Right lobe of liver (tissue), 6 donors: Measurements from ENCODE around the gene PCSK6. TPM values are rescaled to one million over a fixed set of nuclear protein-coding genes. Genes with fewer than 3 reads are reported as not detected.
A peak's percentile ranks its signal among the peaks of the same experiment; 100 is the strongest.

Experiments used
- ATAC-seq, 4 donors: fragments of 200-7000 bp; cut with Tn5 transposase; one replicate each; pipeline ENCODE4 v1.9.1; 2020; ENCODE audit warnings: mild to moderate bottlenecking in 4 of 4, moderate library complexity in 4 of 4
- DNase-seq, 3 donors: peaks; one replicate each; pipeline ENCODE4 v3.0.0-alpha.2; 2020
- H3K27ac ChIP-seq, 3 donors: fragments of 200-600 bp; one replicate each; pipeline ENCODE4 v1.8.0; 2022
- H3K27me3 ChIP-seq, 2 donors: fragments of 200-600 bp; one replicate each; pipeline ENCODE4 v1.8.0; 2022
- H3K36me3 ChIP-seq, 4 donors: fragments of 200-600 bp; sonication (generic) in 1 of 4; one replicate each; pipeline versions ENCODE4 v1.5.1 to v1.8.0; 2017 to 2022; ENCODE audit warnings: control low read depth in 1 of 4
- H3K4me1 ChIP-seq, 4 donors: fragments of 200-600 bp; sonication (generic) in 1 of 4; one replicate each; pipeline versions ENCODE4 v1.5.1 to v1.8.0; 2017 to 2022; ENCODE audit warnings: control low read depth in 1 of 4
- H3K4me3 ChIP-seq, 3 donors: fragments of 200-600 bp; one replicate each; pipeline ENCODE4 v1.8.0; 2022
- H3K9me3 ChIP-seq, 4 donors: fragments of 200-600 bp; sonication (generic) in 1 of 4; one replicate each; pipeline versions ENCODE4 v1.5.1 to v1.8.0; 2017 to 2022; ENCODE audit warnings: control low read depth in 1 of 4
- CTCF ChIP-seq, 4 donors: fragments of 200-600 bp in 3 of 4; fragments of 450-650 bp in 1 of 4; IDR thresholded peaks; one replicate each; pipeline versions ENCODE4 v1.5.1 to v1.8.0; 2016 to 2022; ENCODE audit warnings: antibody characterized with exemption in 4 of 4, mild to moderate bottlenecking in 2 of 4
- POLR2A ChIP-seq: fragments of 450-650 bp; IDR thresholded peaks from one replicate; pipeline ENCODE4 v1.6.1; 2017; ENCODE audit warnings: antibody characterized with exemption, mild to moderate bottlenecking
- WGBS: methylation state at CpG from one replicate; pipeline ENCODE4 v1.1.6; 2018; ENCODE audit warnings: low coverage, low lambda C conversion rate; ENCODE audit not compliant: insufficient coverage; ENCODE audit errors: missing lambda C conversion rate; 5-methylcytosine and 5-hydroxymethylcytosine counted together
- intact Hi-C, 2 donors: fragments of 100-400 bp; cut with DNase I; formaldehyde crosslinking; loops; one replicate each; pipeline versions ENCODE4 v1.11.2 to v1.14.1; 2022
- total RNA-seq, 6 experiments: library from RNA; depleted of rRNA in 2 of 6; stranded (reverse); fragments of >200 nt in 2 of 6; fragmentation: NEBNext Ultra II Directional in 3 of 6; extraction: Animal tissue kit (Norgen Biotek cat#: 25700) in 3 of 6; gene quantifications; one replicate each; pipeline versions ENCODE4 v1.1.0 to v1.2.4, GENCODE V29; 2016 to 2023
- donor health status: DM: no; HTN: yes; CAD: no.
- donor health status: DM: no; HTN: no; CAD: no.
- donor health status: DM: no; HTN: no; CAD: no.
- donor health status: DM: no; HTN: yes; CAD: no.
- donor health status: DM: no; HTN: yes; CAD: no.

The PCSK6 gene
- total RNA-seq, 6 experiments from 2014 or later = 165 to 218 (median 207) TPM

GRCh38 chr15:101447168-101447533, 42.4 kb downstream of the PCSK6 start:
- Histone ChIP-seq H3K9me3 (no peaks in the 10 kb centered on the region), H3K4me3 (no peak overlapping the region), H3K27ac (peak overlapping the region; percentile 93 to 98 (median 97)), H3K27me3 (no peaks in the 10 kb centered on the region), H3K36me3 (peaks cover 0 to 6% (median 2%) of the 10 kb centered on the region in 4 donors), H3K4me1 (peaks cover 0 to 83% (median 43%) of the 10 kb centered on the region in 4 donors)
- intact Hi-C loops = loop anchor here in 1 of 2 donors (10.0 kb wide), 1 partner anchor 168 kb away; no protein-coding TSS in a partner anchor
- ATAC-seq (peak in 1 of 4 donors; percentile 0), DNase-seq (no peak)
- TF ChIP-seq POLR2A = peak; percentile 2
- no peak for TF ChIP-seq CTCF (IDR thresholded peaks at IDR 0.05)
- 0% methylated on average over 1 of the region's 2 CpGs for WGBS

GRCh38 chr15:101446518-101447167, 42.9 kb downstream of the PCSK6 start:
- no peak for TF ChIP-seq CTCF (IDR thresholded peaks at IDR 0.05)
- peak; percentile 67 for TF ChIP-seq POLR2A
- peak overlapping the region; percentile 93 to 98 (median 97) for H3K27ac ChIP-seq

GRCh38 chr15:101445562-101446517, 43.7 kb downstream of the PCSK6 start:
- intact Hi-C loops = loop anchor here in 1 of 2 donors (10.0 kb wide), 1 partner anchor 169 kb away; no protein-coding TSS in a partner anchor
- peak in 2 of 3 donors; percentile 75 to 76 for DNase-seq

More at GRCh38 chr15:101446518-101447167, 42.9 kb downstream of the PCSK6 start:
- peak; percentile 66 to 82 (median 81) for DNase-seq
- intact Hi-C loops = loop anchor here in 1 of 2 donors (10.0 kb wide), 1 partner anchor 168 kb away; no protein-coding TSS in a partner anchor
- 28% methylated on average over 6 of the region's 12 CpGs for WGBS
- no peaks in the 10 kb centered on the region for H3K9me3 ChIP-seq
- H3K4me1 ChIP-seq = peaks cover 0 to 83% (median 41%) of the 10 kb centered on the region in 4 donors
- no peak overlapping the region for H3K4me3 ChIP-seq
- peaks cover 0 to 6% (median 2%) of the 10 kb centered on the region in 4 donors for H3K36me3 ChIP-seq
- peak; percentile 41 to 56 (median 47) for ATAC-seq
- no peaks in the 10 kb centered on the region for H3K27me3 ChIP-seq

More at GRCh38 chr15:101445562-101446517, 43.7 kb downstream of the PCSK6 start:
- H3K9me3 ChIP-seq = no peaks in the 10 kb centered on the region
- no peak overlapping the region for H3K4me3 ChIP-seq
- 15% methylated on average over 13 of the region's 22 CpGs for WGBS
- TF ChIP-seq CTCF (IDR thresholded peaks at IDR 0.05) (no peak), POLR2A (peak; percentile 34)
- peaks cover 0 to 83% (median 40%) of the 10 kb centered on the region in 4 donors for H3K4me1 ChIP-seq
- peak overlapping the region; percentile 93 to 98 (median 97) for H3K27ac ChIP-seq
- peaks cover 0 to 9% (median 2%) of the 10 kb centered on the region in 4 donors for H3K36me3 ChIP-seq
- H3K27me3 ChIP-seq = no peaks in the 10 kb centered on the region
- peak; percentile 41 to 61 (median 44) for ATAC-seq
